Stomach (tissue), 9 donors: Measurements from ENCODE around the gene ADGRD2. TPM values are rescaled to one million over a fixed set of nuclear protein-coding genes. Genes with fewer than 3 reads are reported as not detected.

ENCODE experiments used
- DNase-seq, 2 donors: peaks; one replicate each; pipeline versions ENCODE4 v3.0.0 to v3.0.0-alpha.2; 2013 to 2019
- H3K27ac ChIP-seq, 5 donors: fragments of 200-600 bp in 4 of 5; sonication (generic) in 4 of 5; one replicate each; pipeline ENCODE4 v1.5.1; 2013 to 2019; ENCODE audit warnings: mild to moderate bottlenecking in 1 of 5, moderate library complexity in 1 of 5
- H3K27me3 ChIP-seq, 3 donors: fragments of 200-600 bp; sonication (generic); one replicate each; pipeline ENCODE4 v1.5.1; 2017 to 2019; ENCODE audit warnings: mixed run types in 1 of 3
- H3K36me3 ChIP-seq, 4 donors: fragments of 200-600 bp; sonication (generic); 1 replicate in 3 of 4; 2 replicates in 1 of 4; pipeline ENCODE4 v1.5.1; 2016 to 2019
- H3K4me1 ChIP-seq, 4 donors: fragments of 200-600 bp; sonication (generic); one replicate each; pipeline ENCODE4 v1.5.1; 2016 to 2019
- H3K4me3 ChIP-seq, 4 donors: fragments of 200-600 bp; sonication (generic) in 3 of 4; one replicate each; pipeline ENCODE4 v1.5.1; 2016 to 2019; ENCODE audit warnings: mild to moderate bottlenecking in 1 of 4
- H3K9me3 ChIP-seq, 4 donors: fragments of 200-600 bp; sonication (generic); one replicate each; pipeline ENCODE4 v1.5.1; 2016 to 2019
- CTCF ChIP-seq, 7 experiments: fragments of 450-650 bp in 4 of 7; fragments of 200-600 bp in 3 of 7; sonication (generic) in 3 of 7; IDR thresholded peaks; one replicate each; pipeline ENCODE4 v1.5.1; 2016 to 2019; ENCODE audit warnings: antibody characterized with exemption in 7 of 7, control low read depth in 2 of 7, mild to moderate bottlenecking in 1 of 7
- EP300 ChIP-seq: sonication (generic); formaldehyde crosslinking; IDR thresholded peaks from one replicate; pipeline ENCODE4 v1.6.1; 2017; ENCODE audit warnings: antibody characterized with exemption
- POLR2A ChIP-seq, 4 donors: fragments of 450-650 bp; IDR thresholded peaks; one replicate each; pipeline ENCODE4 v1.6.1; 2016; ENCODE audit warnings: antibody characterized with exemption in 4 of 4, control low read depth in 2 of 4, mild to moderate bottlenecking in 1 of 4, moderate library complexity in 1 of 4
- POLR2AphosphoS5 ChIP-seq, 3 donors: sonication (generic); formaldehyde crosslinking; IDR thresholded peaks; one replicate each; pipeline ENCODE4 v1.6.1; 2016; ENCODE audit warnings: antibody characterized with exemption in 3 of 3
- WGBS, 5 donors: extraction: QIAGEN DNeasy Blood & Tissue Kit in 3 of 5; methylation state at CpG; one replicate each; pipeline versions ENCODE4 v1.1.5 to v1.1.7; 2013 to 2018; 5-methylcytosine and 5-hydroxymethylcytosine counted together
- intact Hi-C: fragments of 100-400 bp; cut with DNase I; formaldehyde crosslinking; loops from one replicate; pipeline ENCODE4 v1.15.1; 2023; ENCODE audit warnings: low total_unique reads
- polyA plus RNA-seq, 3 donors: library from polyadenylated mRNA; stranded (reverse); fragments of 200-250 nt; gene quantifications; one replicate each; pipeline ENCODE4 v1.2.3, GENCODE V29; 2013
- total RNA-seq, 5 donors: library from RNA; depleted of rRNA; stranded (reverse); fragments of >200 nt; gene quantifications; one replicate each; pipeline versions ENCODE4 v1.1.0 to v1.2.3, GENCODE V29; 2014 to 2016
- donor health status: healthy with polysubstance abuse.
- donor health status: Bipolar disorder and iron deficiency.
- donor health status: healthy.

The ADGRD2 gene
- total and polyA plus RNA-seq, 8 donors: not detected

- Histone ChIP-seq H3K9me3 (no peaks in the 10 kb centered on the region), H3K4me3 (no peak overlapping the region), H3K36me3 (no peaks in the 10 kb centered on the region), H3K27me3 (peaks cover 0 to 32% (median 12%) of the 10 kb centered on the region in 3 donors), H3K27ac (no peak overlapping the region), H3K4me1 (peaks cover 0 to 12% (median 0%) of the 10 kb centered on the region in 4 donors)
- TF ChIP-seq POLR2AphosphoS5 (IDR thresholded peaks at IDR 0.05) (no peak), EP300 (no peak), CTCF (IDR thresholded peaks at IDR 0.05) (no peak), POLR2A (IDR thresholded peaks at IDR 0.05) (no peak)
- no peak for DNase-seq
- WGBS, 5 donors: 61 to 88% (median 80%) methylated on average over 4 of the region's 4 CpGs
- intact Hi-C loops: no loop called here
These were observed 63.9 kb downstream of the ADGRD2 start for GRCh38 chr9:124514125-124514524.

GRCh38 chr9:124514874-124515273 lies 64.6 kb downstream of the ADGRD2 start:
- DNase-seq: no peak
- TF ChIP-seq EP300: no peak
- TF ChIP-seq POLR2AphosphoS5 (IDR thresholded peaks at IDR 0.05): no peak
- TF ChIP-seq POLR2A (IDR thresholded peaks at IDR 0.05): no peak
- no peak for TF ChIP-seq CTCF (IDR thresholded peaks at IDR 0.05)
- no peak overlapping the region for H3K27ac ChIP-seq
- 70 to 78% (median 72%) methylated on average over 5 of the region's 5 CpGs for WGBS, 5 donors
- H3K4me3 ChIP-seq: no peak overlapping the region
- H3K36me3 ChIP-seq: no peaks in the 10 kb centered on the region
- H3K27me3 ChIP-seq: peaks cover 0 to 32% (median 12%) of the 10 kb centered on the region in 3 donors
- peaks cover 0 to 12% (median 0%) of the 10 kb centered on the region in 4 donors for H3K4me1 ChIP-seq
- H3K9me3 ChIP-seq: no peaks in the 10 kb centered on the region
- intact Hi-C loops: no loop called here

- Histone ChIP-seq H3K27ac (no peak overlapping the region), H3K4me1 (peaks cover 0 to under 1% (median 0%) of the 10 kb centered on the region in 4 donors), H3K36me3 (no peaks in the 10 kb centered on the region), H3K27me3 (peaks cover 0 to 28% (median 3%) of the 10 kb centered on the region in 3 donors), H3K9me3 (no peaks in the 10 kb centered on the region), H3K4me3 (no peak overlapping the region)
- WGBS, 5 donors: 69 to 82% (median 73%) methylated on average over 4 to 5 of the region's 5 CpGs
- intact Hi-C loops: no loop called here
- no peak for DNase-seq
- no peak for TF ChIP-seq EP300
- no peak for TF ChIP-seq CTCF (IDR thresholded peaks at IDR 0.05)
- TF ChIP-seq POLR2AphosphoS5 (IDR thresholded peaks at IDR 0.05): no peak
- TF ChIP-seq POLR2A (IDR thresholded peaks at IDR 0.05): no peak
These were observed 67.3 kb downstream of the ADGRD2 start for GRCh38 chr9:124517600-124517999.

GRCh38 chr9:124518116-124518515 lies 67.9 kb downstream of the ADGRD2 start:
- WGBS, 5 donors: 91 to 96% (median 95%) methylated on average over 7 of the region's 7 CpGs
- TF ChIP-seq CTCF (IDR thresholded peaks at IDR 0.05) (no peak), POLR2AphosphoS5 (IDR thresholded peaks at IDR 0.05) (no peak), POLR2A (IDR thresholded peaks at IDR 0.05) (no peak), EP300 (no peak)
- Histone ChIP-seq H3K4me3 (no peak overlapping the region), H3K9me3 (no peaks in the 10 kb centered on the region), H3K36me3 (no peaks in the 10 kb centered on the region), H3K4me1 (no peaks in the 10 kb centered on the region), H3K27me3 (peaks cover 0 to 25% (median 3%) of the 10 kb centered on the region in 3 donors), H3K27ac (no peak overlapping the region)
- intact Hi-C loops: no loop called here
- DNase-seq: no peak
